HG03103 (cell line): ENCODE results near the gene ANTXR1.

Experiments used
- ATAC-seq: cut with Tn5 transposase; IDR thresholded peaks from one replicate; pipeline ENCODE4 v1.9.1; 2021; ENCODE audit warnings: low read depth; ENCODE audit not compliant: unreplicated experiment

Gene ANTXR1

DNA sequence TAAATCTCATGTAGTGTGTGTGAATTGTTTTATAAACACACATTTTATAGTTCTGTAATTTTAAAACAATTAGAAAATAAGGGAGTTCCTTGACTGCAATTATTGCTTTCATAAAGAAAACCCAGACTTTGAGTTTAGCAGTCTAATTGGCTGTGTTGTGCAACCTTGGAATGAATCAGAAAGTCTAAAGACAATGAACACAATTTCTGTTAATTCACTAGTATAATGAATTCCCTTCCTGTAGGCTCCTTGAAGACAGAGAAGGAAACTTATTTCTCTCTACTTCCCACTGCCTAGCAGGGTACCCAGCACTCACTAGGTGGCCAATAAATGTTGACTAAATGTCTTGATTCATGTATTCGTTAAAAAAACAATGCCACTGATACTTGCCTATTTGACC is 79.9 kb downstream of the ANTXR1 start:
- no peak for ATAC-seq

DNA sequence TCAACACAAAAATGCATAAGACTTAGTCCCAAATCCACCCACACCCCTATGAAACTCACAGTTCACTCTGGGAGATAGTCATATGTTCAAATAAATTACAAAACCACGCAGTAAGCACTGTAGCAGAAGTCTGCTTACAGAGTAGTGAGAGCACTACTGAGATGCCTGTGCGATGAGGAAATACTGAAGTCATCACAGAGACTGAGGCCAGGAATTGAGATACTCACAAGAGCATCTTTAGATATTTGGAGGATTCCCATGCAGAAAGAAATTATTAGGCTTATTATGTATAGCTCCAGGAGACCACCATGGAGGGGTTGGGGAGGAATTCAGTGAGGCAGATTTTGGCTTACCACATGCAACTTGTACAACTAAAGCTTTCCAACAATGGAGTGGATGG is 82.3 kb downstream of the ANTXR1 start:
- ATAC-seq: no peak

DNA sequence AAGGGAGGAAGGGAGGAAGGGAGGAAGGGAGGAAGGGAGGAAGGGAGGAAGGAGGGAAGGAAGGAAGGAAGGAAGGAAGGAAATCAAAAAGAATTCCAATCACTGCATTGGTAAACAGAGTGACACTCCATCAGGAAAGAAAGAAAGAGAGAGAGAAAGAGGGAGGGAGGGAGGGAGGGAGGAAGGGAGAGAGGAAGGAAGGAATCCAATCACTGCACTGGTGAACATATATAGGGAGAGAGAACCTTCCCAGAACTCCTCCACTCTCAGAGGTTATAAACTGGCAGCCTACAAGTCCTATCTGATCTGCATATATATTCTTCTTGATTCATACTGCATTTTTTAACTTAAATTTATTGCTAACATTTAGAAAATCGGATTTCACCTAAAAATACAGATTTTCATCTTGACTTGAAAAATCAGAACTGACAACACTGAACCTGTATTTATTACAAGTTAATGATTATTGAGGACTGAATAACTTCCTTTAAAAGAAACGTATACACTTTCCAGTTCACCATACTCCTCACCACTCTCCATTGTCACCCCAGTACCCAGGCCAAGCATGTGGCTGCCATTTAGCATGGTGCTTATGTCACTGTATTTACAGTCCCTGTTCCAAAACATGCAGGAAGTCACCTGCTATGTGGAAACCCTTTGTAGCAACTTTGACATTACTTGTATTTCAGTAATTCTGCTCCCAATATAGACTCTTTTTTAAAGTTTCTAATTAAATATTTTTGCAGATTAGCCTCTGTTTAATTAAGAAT is 83.5 kb downstream of the ANTXR1 start:
- no peak for ATAC-seq

DNA sequence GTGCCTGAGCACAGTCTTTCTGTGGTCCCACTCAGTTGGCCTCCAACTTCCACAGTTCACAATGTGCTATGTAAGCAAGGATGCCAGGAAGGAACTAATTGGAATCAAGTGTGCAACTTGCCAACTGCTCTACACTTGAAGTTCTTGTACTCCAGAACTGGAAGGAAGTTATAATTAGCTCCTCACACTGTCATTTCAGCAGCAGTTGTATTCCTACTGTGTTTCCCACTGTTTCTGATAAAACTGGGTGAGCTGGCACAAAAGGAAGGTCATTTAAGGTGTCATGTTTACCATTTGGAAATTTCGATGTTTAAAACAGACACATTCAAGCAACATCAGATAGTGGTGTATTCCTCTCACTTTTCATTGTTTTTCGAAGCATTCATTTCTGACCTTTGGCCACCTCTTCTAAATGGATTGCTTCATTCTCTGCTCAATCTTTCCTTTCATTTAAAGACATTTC is 84.2 kb downstream of the ANTXR1 start:
- ATAC-seq: no peak

DNA sequence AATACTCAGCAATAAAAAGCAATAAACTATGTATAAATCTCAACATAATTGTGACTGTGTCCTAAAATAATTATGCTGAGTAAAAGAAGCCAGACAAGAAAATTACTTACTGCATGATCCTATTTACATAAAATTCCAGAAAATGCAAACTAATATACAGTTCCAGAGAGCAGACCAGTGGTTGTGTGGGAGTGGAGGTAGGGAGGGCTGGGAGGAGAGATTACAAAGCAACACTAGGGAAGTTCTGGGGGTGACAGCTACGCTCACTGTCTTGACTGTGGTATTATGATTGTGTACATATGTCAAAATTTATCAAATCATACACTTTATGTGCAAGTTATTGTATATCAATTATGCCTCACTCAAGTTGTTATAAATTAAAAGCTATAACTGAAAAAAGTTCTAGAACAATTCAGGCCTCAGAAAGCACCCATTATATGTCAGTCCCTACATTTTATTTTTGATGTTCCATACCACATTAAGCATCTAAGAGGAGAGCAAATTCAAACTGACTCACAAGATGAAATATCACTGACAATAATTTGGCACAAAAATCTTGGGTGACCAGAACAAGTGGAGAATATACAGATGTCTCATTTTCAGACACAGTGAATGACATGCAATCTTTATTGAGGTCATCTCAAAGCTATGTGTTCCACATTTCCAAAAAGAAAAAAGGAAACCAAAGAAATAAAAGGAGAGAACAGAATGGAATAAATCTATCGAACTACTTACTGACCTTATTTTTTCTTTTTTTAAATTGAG is 85.1 kb downstream of the ANTXR1 start:
- no peak for ATAC-seq

DNA sequence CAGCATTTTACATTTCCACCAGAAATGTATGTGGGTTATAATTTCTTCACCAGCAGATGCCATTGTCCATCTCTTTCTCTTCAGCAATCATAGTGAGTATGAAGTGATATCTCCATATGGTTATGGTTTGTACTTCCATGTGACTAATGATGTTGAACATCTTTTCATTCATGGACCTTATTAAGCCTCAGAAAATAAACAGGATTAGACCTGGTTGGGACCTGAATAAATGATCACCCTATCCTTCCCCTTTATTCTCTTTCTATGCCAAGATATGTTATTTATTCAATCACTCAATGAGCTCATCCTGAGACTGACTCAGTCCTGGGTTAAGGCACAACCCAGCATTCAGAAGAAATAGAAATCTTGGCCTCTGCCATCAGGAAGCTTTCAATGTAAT is 86.6 kb downstream of the ANTXR1 start:
- no peak for ATAC-seq

DNA sequence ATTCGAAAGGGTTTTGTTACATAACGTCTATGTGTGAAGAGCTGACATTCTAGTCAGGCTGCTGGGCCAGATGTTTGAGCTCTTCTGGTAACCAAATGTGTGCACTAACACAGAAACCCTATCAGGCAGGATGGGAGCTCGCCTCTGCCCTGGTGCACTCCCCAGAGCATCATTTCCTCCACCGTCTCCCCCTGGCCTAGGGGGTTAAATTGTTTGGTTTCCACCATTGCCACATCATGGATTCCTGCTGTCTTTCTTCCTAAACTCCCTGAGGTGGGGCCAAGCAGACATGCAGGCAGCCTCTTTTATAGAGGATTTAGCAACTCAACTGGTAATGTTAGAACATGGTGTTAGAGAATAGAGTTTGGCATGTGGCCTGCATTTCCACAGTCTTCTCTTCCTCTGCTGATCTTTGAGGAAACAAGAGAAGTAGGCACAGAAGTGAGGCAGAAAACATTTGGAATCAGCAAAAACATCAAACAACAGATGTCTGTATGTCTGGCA is 87.3 kb downstream of the ANTXR1 start:
- no peak for ATAC-seq

DNA sequence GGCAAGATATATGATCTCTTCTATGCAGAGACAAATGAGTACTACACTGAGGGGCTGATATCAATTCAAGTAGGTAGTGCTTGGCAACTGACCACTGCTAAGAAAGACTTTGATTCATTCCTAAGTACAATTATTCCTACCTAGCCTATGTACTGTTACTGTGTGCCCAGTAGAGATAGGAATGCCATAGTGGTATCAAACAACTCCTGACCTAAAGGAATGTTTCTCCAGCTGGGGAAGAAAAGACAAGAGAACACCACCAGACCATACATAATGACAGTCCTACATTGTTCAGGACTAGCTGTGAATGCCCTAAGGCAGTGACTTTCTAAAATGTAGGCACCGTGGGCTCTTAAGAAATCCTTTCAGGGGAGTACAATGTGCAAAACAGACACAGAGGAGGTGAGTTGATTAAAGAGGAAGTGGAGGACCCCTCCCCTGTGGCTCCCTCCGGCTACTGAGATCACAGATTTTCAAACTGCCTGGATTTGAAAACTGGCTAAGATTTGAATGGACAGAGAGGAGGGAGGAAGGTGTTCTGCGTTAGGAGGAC is 89.1 kb downstream of the ANTXR1 start:
- no peak for ATAC-seq

DNA sequence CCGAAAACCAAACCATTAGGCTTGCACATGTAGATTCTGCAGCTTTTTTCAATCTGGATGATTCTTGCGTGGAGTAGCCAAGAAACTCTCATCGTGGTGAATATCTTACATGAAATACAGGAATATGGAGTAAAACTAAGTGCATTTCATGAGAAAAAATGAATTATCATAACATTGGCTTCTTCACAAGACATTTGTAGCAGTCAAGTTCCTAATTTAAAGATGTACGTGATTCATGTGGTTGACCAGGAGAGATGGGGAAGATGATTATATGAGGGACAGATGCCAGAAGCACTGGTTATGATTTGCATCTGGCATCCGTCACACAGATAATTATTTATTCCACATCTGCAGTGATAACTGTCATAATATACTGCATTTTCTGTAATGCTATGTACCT is 90.4 kb downstream of the ANTXR1 start:
- ATAC-seq: no peak

DNA sequence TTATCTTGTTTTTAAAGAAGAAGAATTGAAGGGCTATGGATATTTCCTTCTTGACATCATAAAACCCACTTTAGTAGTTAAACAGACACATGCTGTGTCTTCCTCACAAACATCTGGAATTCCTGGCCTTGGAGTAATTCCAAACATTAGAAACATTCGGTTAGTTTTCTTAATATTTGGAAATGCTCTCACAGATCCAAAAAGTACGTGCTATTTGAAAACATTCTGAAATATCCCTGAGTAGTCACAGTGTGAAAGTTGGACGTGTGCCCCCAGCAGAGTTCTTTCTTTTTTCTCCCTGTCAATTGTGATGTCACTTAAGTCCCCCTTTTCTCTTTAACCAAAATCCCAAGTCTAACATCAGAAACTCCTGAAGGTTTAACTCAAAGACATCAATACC is 91.3 kb downstream of the ANTXR1 start:
- no peak for ATAC-seq

DNA sequence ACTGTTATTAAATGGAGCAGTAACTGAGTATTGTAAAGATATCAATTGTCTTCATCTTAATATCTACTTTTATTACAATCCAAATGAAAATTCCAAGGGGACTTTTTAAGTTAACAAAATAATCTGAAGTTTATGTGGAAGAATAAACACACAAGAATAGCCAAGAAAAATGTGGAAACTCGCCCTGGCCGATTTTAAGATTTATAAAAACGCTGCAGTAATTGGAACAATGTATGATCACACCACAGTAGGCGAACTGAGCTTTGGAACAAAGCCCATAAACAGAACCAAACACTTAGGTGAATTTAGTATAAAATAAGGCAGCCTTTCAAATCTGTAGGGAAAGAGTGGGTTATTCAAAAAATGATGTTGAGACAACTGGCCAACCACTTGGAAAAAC is 96.3 kb downstream of the ANTXR1 start:
- no peak for ATAC-seq

DNA sequence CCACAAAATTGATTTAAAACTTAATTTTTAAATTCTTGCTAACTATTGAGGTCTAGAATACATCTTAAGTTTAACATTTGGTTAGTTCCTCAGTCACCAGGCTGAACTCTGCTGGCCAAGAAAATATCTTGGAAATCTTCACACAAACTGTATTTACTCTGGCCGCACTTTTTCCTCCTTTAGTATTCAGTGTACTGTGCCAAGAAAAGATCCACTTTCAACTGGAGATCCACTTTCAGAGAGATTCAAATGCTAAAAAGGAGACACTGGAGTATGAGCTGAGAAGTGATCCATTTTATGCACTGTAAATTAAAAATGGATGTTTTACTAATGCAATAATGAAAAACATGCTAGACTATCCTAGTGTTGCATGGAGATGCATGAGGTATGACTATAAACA is 98.1 kb downstream of the ANTXR1 start:
- no peak for ATAC-seq

DNA sequence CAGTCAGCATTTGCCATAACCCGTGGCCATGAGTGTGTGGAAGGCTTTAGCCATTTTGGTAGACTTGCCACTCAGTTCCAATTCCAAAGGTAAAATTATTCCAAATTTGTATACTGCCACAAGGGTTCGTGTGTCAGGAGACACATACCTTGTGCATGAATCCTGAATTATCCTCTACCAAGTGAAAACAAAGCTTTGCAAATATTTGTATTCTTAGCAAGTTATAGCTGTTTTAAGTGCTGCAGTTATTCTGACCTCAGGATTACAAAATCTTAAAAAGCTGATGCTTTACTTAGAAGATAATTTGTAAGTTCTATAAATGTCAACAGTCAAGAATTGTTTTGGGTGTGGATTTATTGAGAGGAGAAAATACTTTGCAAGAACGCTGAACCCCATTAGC is 100.6 kb downstream of the ANTXR1 start:
- no peak for ATAC-seq

DNA sequence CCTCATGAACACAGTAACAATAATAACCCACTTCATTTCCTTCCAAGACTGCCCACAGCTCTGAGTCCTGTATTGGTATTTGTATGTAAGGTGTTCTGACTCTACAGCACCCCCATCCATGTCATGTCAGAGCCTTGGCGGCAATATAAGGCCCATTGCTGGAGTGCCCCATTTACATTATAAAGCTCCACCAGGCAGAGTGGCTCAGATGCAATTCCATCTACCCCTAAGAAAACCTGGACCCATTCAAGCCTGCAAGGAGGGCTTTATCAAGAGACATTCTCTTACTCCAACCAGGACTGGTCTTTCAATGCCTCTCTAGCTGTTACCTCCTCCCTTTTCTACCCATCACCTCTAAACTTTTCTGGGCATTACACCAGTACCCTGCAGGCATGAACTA is 101.6 kb downstream of the ANTXR1 start:
- no peak for ATAC-seq

DNA sequence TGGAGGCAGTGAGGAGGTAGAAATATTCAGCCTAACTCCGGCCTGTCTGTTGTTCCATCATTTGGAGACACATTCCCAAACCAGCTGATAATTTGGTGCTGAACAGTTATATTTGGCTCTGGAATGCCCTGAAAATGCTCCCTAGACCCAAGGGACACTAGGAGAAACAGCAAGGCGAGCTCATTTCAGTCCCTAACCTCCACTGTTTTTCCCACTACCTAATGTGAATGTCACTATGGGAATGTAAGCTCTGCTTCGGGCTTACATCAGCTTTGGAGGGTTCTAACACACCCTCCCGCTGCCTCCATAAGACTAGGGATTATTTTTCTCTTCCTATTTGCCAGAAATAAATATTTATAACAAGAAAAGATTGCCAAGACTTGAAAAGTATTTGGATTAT is 103.5 kb downstream of the ANTXR1 start:
- no peak for ATAC-seq

DNA sequence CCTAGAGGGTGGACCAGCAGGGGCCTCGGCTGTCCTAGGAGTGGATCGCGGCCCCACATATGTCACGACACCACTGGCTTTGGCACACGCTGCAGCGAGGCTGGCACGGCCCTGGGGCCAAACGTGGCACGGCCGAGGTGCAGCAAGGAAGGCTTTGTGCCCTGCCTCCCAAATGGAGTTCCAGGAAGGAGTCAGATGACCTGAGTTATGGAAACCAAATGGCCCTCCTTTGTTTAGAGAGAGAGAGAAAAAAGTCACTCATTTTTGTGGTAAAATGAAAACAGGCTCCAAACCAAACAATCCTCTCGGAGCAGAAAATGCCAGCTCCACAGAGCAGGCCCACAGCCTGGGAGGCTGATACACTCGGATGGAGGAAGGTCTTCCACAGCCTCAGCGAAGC is 105.6 kb downstream of the ANTXR1 start:
- ATAC-seq: no peak

DNA sequence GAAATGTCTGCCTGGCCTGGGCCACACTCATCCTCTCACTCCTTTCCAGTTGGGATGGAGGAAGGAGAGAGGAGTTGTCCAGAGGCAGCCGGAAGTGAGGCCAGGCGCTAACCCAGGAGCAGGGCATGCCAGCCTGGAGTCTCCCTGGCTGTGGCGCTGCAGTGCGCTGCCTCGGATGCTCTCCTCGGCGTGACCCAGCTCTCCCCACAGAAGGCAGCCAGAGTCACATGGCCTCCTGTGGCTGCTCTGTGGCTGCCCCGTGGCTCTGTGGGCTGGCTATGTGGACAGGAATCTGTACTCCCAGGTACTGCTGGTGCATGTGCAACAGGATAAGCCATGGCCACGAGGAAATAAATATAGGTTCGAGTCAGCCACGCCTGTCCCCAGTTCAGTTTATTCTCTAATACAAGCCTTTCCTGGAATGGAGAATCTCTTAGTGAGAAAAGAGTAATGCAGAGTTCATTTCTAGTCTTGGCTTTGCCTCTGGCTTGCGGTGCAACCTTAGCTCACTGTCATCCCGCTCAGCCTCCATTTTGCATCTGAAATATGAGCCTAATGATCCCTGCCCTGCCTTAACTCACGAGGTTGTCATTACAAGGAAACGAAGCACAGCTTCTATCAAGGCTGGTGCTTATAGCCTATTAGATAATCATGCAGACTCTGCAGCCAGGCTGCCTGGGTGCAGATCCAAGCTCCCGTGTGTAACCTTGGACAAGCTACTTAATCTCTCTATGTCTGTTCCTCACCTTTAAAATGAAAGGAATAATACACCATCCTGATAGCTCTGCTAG is 106.3 kb downstream of the ANTXR1 start:
- ATAC-seq: no peak

DNA sequence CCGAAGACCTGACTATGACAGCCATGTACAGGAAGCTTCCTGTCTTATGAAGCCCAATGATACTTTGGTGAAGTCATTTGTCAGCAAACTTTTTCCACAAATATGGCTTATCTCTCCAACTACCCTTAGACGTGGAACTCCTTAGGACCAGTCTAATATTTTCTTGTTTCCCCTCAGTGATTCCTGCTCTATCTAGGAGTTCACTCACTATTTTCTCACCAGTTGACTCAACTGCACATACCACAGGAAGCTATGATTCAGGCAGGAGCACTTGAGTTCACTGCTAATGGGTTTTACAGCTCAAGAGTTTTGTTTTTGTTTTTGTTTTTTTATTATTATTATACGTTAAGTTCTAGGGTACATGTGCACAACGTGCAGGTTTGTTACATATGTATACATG is 109.3 kb downstream of the ANTXR1 start:
- no peak for ATAC-seq

DNA sequence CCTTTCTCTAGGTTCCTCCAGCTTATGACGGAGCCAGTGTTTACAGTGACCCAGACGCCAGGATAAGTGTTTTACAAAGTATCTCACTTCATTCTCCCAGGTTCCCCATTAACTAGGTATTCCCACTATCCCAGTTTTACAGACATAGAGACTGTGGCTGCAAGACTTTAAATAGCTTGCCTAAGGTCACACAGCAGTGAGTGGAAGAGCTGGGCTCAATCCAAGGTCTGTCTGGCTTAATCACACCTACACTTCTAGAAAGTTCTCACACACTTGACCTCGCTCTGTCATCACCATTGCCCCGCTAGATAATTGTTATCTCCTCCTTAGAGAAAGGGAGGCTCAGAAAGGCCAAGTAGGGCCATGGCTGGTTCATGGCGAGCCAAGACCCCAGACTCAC is 110.2 kb downstream of the ANTXR1 start:
- no peak for ATAC-seq

DNA sequence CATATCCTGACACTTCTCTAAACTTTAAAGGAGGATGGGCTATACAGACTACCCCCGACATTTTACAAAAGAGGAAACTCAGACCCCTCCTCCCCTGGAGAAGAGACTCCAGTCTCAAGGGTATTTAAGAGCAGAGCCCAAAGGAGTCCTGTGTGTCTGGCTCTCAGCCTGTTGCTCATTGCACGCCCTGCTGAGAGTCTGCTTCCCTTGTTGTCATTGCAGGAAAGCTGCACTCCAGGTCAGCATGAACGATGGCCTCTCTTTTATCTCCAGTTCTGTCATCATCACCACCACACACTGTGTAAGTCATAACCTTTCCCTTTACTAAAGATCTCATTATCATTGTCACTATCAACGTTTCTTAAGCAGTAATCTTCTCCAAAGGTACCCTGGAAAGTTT is 111.4 kb downstream of the ANTXR1 start:
- ATAC-seq: no peak

DNA sequence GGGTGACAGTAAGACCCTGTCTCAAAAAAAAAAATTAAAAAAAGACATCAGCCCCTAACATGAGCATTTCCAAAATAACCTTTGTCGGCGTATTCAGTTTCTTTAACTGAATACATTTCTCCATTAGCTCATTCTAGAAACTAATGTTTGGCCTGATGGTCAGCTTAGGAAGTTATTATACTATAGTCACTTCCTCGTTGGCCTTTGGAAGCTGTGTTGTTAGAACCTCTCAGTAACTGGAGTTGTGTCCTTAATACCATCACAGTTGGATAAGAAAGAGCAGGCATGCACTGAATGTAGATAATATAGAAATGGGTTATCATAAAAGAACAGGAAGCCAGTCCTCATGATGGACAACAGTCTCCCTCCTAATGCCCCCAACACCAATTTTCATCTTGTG is 112.8 kb downstream of the ANTXR1 start:
- no peak for ATAC-seq
